CMK (cell line): Measurements from ENCODE around the gene PNLIPRP2.

Source experiments
- DNase-seq: peaks from one replicate; pipeline ENCODE4 v3.0.0-alpha.2; 2010; ENCODE audit warnings: low read depth

The PNLIPRP2 gene

DNA sequence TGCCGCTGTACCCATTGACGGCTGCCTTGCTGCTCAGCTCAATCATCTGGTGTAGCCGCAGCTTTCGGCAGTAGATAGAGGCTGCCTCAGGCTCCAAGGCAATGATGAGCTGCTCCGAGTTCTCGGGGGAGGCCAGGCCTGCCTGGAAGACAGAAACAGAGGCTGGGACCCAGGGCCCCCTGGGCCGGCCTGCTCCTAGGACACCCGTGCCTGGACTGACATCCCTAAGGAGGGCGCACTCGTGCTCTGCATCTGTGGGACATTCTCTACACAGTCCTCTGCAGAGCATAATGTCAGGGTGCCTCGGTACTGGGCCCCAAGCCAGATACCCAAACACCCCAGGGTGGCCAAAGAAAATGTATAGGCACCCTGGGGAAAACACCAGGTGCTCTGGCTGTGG, 63.1 kb downstream of the PNLIPRP2 start:
- no peak for DNase-seq

DNA sequence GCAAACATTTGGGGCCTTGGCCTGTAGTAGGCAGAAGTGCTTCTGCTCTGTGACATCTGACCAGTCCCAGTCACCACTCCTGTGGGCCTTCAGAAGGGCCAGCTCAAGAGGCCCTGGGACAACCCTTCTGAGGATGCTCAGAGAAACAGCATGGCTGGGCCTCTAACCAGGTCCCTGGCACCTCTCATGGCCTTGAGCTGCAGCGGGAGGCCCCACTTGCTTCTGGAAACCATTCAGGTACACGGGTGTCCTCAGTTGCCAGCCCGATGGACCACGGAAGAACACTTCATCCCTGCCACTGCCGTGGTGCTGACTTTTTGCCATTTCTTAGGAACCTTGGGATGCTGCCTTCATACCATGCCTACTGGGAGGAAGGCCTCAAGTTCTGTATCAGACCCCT, 64.0 kb downstream of the PNLIPRP2 start:
- DNase-seq = no peak

DNA sequence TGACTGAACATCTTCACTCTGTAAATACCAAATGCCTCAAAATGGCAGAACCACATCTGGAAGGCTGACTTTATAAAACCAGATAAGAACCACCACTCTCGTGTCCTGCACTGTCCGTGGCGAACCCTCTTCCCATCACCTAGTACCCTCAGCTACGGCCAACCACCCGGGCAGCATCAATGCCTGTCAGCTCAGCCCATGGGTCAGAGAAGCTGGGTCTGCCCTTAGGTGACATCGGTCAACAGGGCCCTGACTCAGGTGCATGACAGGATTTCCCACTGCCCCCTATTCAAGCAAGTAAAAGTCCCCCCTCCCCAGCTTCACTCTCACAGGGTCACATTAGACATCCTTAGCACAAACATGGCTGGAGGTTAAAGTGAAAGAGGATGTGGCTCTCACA, 65.1 kb downstream of the PNLIPRP2 start:
- no peak for DNase-seq

DNA sequence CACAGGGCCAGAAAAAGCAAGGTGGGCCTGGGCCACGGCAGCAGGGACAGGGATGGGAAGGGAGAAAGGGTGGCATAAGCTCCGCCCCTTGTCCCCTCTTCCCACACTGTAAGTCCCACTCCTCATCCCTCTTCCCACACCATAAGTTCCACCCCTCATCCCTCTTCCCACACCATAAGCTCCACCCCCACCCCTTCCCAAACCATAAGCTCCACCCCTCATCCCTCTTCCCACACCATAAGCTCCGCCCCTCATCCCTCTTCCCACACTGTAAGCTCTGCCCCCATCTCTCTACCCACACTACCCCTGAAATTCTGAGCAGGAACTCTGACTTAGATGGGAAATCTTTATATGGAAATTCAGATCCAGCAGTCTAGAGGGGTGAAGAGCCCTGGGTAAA, 65.9 kb downstream of the PNLIPRP2 start:
- no peak for DNase-seq

- no peak for DNase-seq
These were observed 66.9 kb downstream of the PNLIPRP2 start for GRCh38 chr10:116687633-116688032.

GRCh38 chr10:116688241-116688711, 67.5 kb downstream of the PNLIPRP2 start:
- no peak for DNase-seq

GRCh38 chr10:116688741-116689495, 68.2 kb downstream of the PNLIPRP2 start:
- DNase-seq = no peak

GRCh38 chr10:116689744-116690143, 69.0 kb downstream of the PNLIPRP2 start:
- DNase-seq = no peak

GRCh38 chr10:116690356-116691322, 69.9 kb downstream of the PNLIPRP2 start:
- no peak for DNase-seq

- no peak for DNase-seq
These were observed 70.9 kb downstream of the PNLIPRP2 start for GRCh38 chr10:116691635-116692034.

- DNase-seq = no peak
These were observed 71.5 kb downstream of the PNLIPRP2 start for GRCh38 chr10:116692225-116692624.

DNA sequence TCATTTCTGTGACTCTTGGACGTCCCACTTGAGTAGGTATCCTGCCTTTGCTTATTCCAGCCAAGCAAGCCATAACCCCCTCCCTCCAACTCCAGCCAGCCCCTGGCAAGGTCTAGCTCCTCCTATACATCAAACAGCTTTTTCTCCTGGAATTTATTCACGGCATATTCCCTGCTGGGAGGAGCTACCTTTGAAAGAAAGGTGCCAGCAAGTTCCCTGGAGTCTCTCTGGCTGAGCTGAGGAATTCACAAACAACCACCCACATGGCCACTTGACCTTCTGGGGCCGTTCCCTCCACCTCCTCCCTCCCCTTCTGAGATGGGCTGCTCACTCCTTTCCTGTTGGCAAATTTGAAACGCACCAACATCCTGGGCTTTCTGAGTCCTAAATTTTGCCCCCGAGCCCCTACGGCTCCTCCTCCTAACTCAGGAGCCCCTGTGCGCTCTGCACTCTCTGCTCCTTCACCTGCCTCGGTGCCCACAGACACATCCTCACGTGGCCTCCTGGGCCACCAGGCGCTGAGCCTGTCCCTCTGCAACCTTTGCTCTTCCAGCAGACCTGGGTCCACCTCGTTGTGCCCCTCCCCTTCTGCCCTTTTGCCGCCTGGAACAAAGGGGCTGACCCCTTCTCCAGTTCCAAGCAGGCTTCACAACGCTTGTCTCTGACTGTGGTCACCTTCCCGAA, 73.6 kb downstream of the PNLIPRP2 start:
- no peak for DNase-seq
